Panc1 (cell line): ENCODE data around the gene EGFL7. TPM values are rescaled to one million over a fixed set of nuclear protein-coding genes. Genes with fewer than 3 reads are reported as not detected.
A peak's percentile ranks its signal among the peaks of the same experiment; 100 is the strongest.

Experiments
- ATAC-seq: fragments of 200-7000 bp; cut with Tn5 transposase; 2 replicates; pipeline ENCODE4 v1.9.1; 2020; ENCODE audit warnings: mild to moderate bottlenecking, moderate library complexity
- BruUV-seq: library from RNA; stranded (reverse); fragments of 400-500 nt; replicated peaks from 2 replicates; lab custom pipeline; 2021; lab: Mats Ljungman, UMichigan
- CTCF ChIA-PET: fragments of 300-600 bp; sonication (Branson Sonifier 250); formaldehyde crosslinking; loops from one replicate; lab custom pipeline; 2022; ENCODE audit warnings: antibody characterized with exemption; lab: Charles Lee
- POLR2A ChIA-PET: fragments of 300-600 bp; sonication (Branson Sonifier 250); formaldehyde crosslinking; loops from one replicate; lab custom pipeline; 2022; ENCODE audit warnings: antibody characterized with exemption; lab: Charles Lee
- DNase-seq: peaks from one replicate; pipeline ENCODE4 v3.0.0-alpha.2; 2010; ENCODE audit warnings: low read depth, low spot score
- H3K27ac ChIP-seq: 2 replicates; pipeline ENCODE4 v1.5.1; 2011; ENCODE audit warnings: mild to moderate bottlenecking, low read length, inconsistent platforms
- H3K27me3 ChIP-seq: fragments of 200-500 bp; sonication (Bioruptor generic); 2 replicates; pipeline ENCODE4 v1.6.0; 2014; ENCODE audit warnings: low read length, inconsistent platforms; ENCODE audit not compliant: control insufficient read depth, insufficient read depth
- H3K36me3 ChIP-seq: fragments of 200-500 bp; sonication (Bioruptor generic); 2 replicates; pipeline ENCODE4 v1.5.1; 2014; ENCODE audit warnings: inconsistent platforms, mild to moderate bottlenecking, low read length, moderate library complexity; ENCODE audit not compliant: control insufficient read depth, insufficient read depth
- H3K4me1 ChIP-seq: 2 replicates; pipeline ENCODE4 v1.5.1; 2011; ENCODE audit warnings: inconsistent platforms, mild to moderate bottlenecking, low read length, moderate library complexity; ENCODE audit not compliant: control insufficient read depth, insufficient read depth
- H3K4me3 ChIP-seq, 2 experiments: 2 replicates each; pipeline ENCODE4 v1.5.1; 2011 to 2012; ENCODE audit warnings: low read depth in 2 of 2, low read length in 2 of 2, mild to moderate bottlenecking in 2 of 2, inconsistent platforms in 1 of 2, moderate library complexity in 1 of 2
- H3K9me3 ChIP-seq: fragments of 200-500 bp; sonication (Bioruptor generic); 2 replicates; pipeline ENCODE4 v1.5.1; 2014; ENCODE audit warnings: low read depth, mild to moderate bottlenecking, inconsistent platforms, low read length, moderate library complexity; ENCODE audit not compliant: control insufficient read depth, insufficient read depth
- POLR2AphosphoS5 ChIP-seq: IDR thresholded peaks from 2 replicates; pipeline ENCODE4 v1.6.1; 2012; ENCODE audit warnings: mild to moderate bottlenecking, low read depth, low read length, moderate library complexity
- SIN3A ChIP-seq: IDR thresholded peaks from 2 replicates; pipeline ENCODE4 v1.6.1; 2012; ENCODE audit warnings: low read depth, mild to moderate bottlenecking, low read length, moderate library complexity, borderline replicate concordance; ENCODE audit not compliant: insufficient read depth
- TCF7L2 ChIP-seq: IDR thresholded peaks from 2 replicates; pipeline ENCODE4 v1.6.1; 2011; ENCODE audit warnings: mild to moderate bottlenecking, low read depth, low read length, inconsistent platforms
- in situ Hi-C: cut with HindIII; loops from 2 replicates; pipeline ENCODE4 v1.10.0; 2016; ENCODE audit warnings: low sequenced_read_pairs, low pct_unique_long_range_greater_than_20kb
- intact Hi-C: fragments of 100-400 bp; cut with micrococcal nuclease; formaldehyde crosslinking; loops from one replicate; pipeline ENCODE4 v1.10.0; 2022; ENCODE audit not compliant: unreplicated experiment
- total RNA-seq: library from RNA; stranded (reverse); gene quantifications from one replicate; pipeline ENCODE4 v1.2.1, GENCODE V29; 2021; ENCODE audit not compliant: unreplicated experiment
- TF ChIP-seq, protein P1 (sequence below), 2 experiments: IDR thresholded peaks; 2 replicates each; pipeline ENCODE4 v1.6.1; 2011 to 2012; ENCODE audit warnings: low read depth in 2 of 2, control low read depth in 1 of 2, low read length in 1 of 2, mild to moderate bottlenecking in 1 of 2, moderate library complexity in 1 of 2; ENCODE audit not compliant: insufficient read depth in 1 of 2
- TF ChIP-seq, protein P2 (sequence below): fragments of 450-650 bp; IDR thresholded peaks from 2 replicates; pipeline ENCODE4 v1.5.1; 2017; ENCODE audit warnings: mild to moderate bottlenecking

The EGFL7 gene
- total RNA-seq, 1 experiment from 2014 or later = 42.3 TPM

DNA sequence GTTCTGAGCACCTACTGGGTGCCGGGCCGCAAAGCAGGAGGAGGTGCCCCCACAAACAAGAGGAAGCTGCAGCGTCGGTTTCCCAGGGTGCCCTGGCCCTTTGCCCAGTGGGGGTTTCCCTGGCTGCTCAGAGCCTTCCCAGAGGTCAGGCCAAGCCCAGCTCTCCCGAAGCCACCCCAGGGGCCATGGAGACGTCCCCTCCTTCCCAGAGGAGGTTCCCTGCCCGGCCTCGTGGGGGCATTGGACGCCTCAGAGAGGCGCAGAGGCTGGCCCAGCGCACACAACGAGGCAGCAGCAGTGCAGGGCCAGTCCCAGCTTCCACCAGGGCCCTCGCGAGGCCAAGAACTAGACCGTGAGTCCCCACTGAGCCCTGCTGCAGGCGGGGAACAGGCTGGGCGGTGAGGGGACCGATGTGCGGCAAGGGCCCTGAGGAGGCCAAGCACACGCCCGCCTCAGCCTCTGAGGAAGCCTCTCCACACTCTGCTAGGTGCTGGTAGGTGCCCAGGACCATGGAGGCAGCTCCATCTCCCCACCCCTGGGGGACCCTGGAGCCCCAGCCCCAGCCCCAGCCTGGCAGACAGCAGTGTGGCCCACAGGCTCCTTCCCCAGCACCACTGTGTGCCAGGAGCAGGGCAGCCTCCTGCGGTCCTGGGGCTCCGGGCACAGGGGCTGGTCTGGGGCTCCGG is 56.6 kb downstream of the EGFL7 start:
- ATAC-seq = peak; percentile 22
- H3K9me3 ChIP-seq = no peaks in the 10 kb centered on the region
- TF ChIP-seq TCF7L2 = no peak
- TF ChIP-seq, protein P1, sequence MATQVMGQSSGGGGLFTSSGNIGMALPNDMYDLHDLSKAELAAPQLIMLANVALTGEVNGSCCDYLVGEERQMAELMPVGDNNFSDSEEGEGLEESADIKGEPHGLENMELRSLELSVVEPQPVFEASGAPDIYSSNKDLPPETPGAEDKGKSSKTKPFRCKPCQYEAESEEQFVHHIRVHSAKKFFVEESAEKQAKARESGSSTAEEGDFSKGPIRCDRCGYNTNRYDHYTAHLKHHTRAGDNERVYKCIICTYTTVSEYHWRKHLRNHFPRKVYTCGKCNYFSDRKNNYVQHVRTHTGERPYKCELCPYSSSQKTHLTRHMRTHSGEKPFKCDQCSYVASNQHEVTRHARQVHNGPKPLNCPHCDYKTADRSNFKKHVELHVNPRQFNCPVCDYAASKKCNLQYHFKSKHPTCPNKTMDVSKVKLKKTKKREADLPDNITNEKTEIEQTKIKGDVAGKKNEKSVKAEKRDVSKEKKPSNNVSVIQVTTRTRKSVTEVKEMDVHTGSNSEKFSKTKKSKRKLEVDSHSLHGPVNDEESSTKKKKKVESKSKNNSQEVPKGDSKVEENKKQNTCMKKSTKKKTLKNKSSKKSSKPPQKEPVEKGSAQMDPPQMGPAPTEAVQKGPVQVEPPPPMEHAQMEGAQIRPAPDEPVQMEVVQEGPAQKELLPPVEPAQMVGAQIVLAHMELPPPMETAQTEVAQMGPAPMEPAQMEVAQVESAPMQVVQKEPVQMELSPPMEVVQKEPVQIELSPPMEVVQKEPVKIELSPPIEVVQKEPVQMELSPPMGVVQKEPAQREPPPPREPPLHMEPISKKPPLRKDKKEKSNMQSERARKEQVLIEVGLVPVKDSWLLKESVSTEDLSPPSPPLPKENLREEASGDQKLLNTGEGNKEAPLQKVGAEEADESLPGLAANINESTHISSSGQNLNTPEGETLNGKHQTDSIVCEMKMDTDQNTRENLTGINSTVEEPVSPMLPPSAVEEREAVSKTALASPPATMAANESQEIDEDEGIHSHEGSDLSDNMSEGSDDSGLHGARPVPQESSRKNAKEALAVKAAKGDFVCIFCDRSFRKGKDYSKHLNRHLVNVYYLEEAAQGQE (IDR thresholded peaks at IDR 0.05; ENCODE audit: insufficient read depth in 1 of 2, low read depth in 2 of 2, low read length in 1 of 2) = no peak
- CTCF ChIA-PET = no interaction called here
- intact Hi-C loops = no loop called here
- BruUV-seq = no TSS peak
- POLR2A ChIA-PET = interaction anchor here (0.6 to 1.1 kb wide), 2 partner anchors 46 to 356 kb away, joined by 3 read pairs; no protein-coding TSS in a partner anchor
- no peaks in the 10 kb centered on the region; the same call in 1 of the 2 replicates for H3K36me3 ChIP-seq
- in situ Hi-C loops = no loop called here
- no peak for DNase-seq
- peaks cover 25% of the 10 kb centered on the region for H3K4me1 ChIP-seq
- no peak overlapping the region for H3K27ac ChIP-seq
- H3K4me3 ChIP-seq = no peak overlapping the region
- H3K27me3 ChIP-seq = no peaks in the 10 kb centered on the region

DNA sequence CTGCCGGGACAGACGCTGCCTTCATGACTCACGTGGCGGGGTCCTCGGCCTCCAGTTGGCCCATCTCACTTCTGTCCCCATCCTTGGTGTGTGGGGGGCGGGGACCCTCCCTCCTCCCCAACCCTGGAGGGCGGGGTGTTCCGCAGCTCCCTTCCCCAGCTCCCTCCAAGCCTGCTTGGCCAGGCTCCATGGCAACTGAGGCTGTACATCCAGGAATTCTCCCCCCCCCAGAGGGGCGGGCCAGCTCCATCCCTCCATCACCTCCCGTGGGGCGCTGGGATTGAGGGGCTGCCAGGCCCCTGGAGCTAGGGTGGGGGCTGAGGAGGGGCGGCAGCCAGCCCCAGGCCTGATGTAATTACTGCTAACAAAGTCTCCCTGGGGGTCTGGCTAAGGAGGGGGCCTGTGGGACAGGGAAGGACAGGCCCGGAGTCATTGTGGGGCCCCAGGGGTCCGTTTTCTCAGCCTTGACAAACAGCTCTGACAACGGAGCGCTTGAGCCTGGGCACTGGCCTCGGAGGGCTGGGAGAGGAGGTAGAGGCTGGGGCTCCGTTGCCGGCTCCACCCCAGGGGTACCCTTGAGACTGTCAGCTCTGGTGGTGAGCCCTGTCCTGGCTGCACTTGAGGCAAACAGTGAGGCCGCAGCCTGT is 57.7 kb downstream of the EGFL7 start:
- Histone ChIP-seq H3K36me3 (peaks cover 2% of the 10 kb centered on the region; the same call in 1 of the 2 replicates), H3K4me1 (peaks cover 29% of the 10 kb centered on the region), H3K9me3 (no peaks in the 10 kb centered on the region), H3K27ac (no peak overlapping the region), H3K27me3 (no peaks in the 10 kb centered on the region), H3K4me3 (no peak overlapping the region)
- DNase-seq (no peak), ATAC-seq (peak; percentile 10; the same call in 1 of the 2 replicates)
- TF ChIP-seq, protein P1 (IDR thresholded peaks at IDR 0.05; ENCODE audit: insufficient read depth in 1 of 2, low read depth in 2 of 2, low read length in 1 of 2) = no peak
- TF ChIP-seq, protein P2, sequence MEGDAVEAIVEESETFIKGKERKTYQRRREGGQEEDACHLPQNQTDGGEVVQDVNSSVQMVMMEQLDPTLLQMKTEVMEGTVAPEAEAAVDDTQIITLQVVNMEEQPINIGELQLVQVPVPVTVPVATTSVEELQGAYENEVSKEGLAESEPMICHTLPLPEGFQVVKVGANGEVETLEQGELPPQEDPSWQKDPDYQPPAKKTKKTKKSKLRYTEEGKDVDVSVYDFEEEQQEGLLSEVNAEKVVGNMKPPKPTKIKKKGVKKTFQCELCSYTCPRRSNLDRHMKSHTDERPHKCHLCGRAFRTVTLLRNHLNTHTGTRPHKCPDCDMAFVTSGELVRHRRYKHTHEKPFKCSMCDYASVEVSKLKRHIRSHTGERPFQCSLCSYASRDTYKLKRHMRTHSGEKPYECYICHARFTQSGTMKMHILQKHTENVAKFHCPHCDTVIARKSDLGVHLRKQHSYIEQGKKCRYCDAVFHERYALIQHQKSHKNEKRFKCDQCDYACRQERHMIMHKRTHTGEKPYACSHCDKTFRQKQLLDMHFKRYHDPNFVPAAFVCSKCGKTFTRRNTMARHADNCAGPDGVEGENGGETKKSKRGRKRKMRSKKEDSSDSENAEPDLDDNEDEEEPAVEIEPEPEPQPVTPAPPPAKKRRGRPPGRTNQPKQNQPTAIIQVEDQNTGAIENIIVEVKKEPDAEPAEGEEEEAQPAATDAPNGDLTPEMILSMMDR = no peak
- TF ChIP-seq POLR2AphosphoS5 (no peak), SIN3A (no peak), TCF7L2 (no peak)
- in situ Hi-C loops = no loop called here
- intact Hi-C loops = no loop called here
- no TSS peak for BruUV-seq
- CTCF ChIA-PET = interaction anchor here (0.7 kb wide), 1 partner anchor 37 kb away, joined by 6 read pairs; no protein-coding TSS in a partner anchor
- POLR2A ChIA-PET = interaction anchor here (0.7 to 1.1 kb wide), 2 partner anchors 47 to 49 kb away, joined by 3 read pairs; no protein-coding TSS in a partner anchor
